ENCODE results near the gene NPHS1. TPM values are rescaled to one million over a fixed set of nuclear protein-coding genes. Genes with fewer than 3 reads are reported as not detected.

Gene NPHS1
- total RNA-seq, 3 donors from 2014 or later, result 0.09 TPM; not detected in 2

DNA sequence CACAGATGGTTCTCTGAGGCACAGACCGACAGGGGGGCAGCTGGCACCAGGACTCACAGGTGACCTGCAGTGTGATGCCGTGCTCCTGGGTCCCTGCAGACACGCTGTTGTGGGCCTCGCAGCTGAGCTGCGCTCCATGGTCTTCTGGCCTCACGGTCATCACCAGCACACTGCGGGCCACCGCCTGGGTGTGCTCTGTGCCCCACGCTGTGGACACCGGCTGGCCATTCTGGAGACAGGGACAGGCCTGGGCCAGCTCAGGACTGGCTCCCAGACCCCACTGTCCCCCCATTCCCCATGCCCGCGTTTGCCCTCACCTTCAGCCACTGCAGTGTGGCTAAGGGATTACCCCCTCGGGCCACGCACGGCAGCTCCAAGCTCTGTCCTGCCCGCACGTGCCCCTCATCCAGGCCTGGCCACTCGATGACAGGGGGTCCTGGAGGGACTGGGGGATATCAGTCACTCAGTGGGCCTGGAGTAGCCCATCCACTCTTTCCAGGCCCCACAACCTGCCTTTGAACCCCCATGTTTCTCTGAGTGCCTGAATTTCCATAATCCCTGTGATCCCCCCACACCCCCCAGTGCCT lies 3.3 kb downstream of the NPHS1 start:
- Histone ChIP-seq H3K4me1 (ENCODE audit: low read depth) (peaks cover 14% of the 10 kb centered on the region), H3K4me3 (no peak overlapping the region), H3K9me3 (no peaks in the 10 kb centered on the region), H3K36me3 (ENCODE audit: low read depth) (no peaks in the 10 kb centered on the region)
- intact Hi-C loops (cut with DNase I, micrococcal nuclease), result no loop called here
- ATAC-seq, result no peak
- DNase-seq, result no peak
- TF ChIP-seq, protein P1, sequence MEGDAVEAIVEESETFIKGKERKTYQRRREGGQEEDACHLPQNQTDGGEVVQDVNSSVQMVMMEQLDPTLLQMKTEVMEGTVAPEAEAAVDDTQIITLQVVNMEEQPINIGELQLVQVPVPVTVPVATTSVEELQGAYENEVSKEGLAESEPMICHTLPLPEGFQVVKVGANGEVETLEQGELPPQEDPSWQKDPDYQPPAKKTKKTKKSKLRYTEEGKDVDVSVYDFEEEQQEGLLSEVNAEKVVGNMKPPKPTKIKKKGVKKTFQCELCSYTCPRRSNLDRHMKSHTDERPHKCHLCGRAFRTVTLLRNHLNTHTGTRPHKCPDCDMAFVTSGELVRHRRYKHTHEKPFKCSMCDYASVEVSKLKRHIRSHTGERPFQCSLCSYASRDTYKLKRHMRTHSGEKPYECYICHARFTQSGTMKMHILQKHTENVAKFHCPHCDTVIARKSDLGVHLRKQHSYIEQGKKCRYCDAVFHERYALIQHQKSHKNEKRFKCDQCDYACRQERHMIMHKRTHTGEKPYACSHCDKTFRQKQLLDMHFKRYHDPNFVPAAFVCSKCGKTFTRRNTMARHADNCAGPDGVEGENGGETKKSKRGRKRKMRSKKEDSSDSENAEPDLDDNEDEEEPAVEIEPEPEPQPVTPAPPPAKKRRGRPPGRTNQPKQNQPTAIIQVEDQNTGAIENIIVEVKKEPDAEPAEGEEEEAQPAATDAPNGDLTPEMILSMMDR (IDR thresholded peaks at IDR 0.05), result no peak

DNA sequence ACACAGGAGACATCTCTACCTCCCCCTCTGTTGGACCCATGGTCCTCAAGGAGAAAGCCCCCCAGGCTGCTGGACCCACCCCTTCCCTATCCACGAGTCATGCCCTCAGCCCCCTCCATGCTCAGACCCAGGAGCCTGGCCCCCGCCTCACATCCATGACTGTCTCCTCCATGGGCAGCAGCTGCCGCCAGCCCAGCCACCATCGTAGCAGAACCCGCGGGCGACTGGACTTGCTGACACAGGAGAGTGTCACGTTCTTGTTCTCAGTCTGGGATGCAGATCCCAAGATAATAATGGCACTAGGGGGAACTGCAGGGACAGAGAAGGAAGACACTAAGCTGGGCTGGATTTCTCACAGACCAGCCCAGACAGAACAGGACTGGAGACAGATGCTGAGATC lies 3.8 kb downstream of the NPHS1 start:
- TF ChIP-seq, protein P1 (IDR thresholded peaks at IDR 0.05), result no peak
- Histone ChIP-seq H3K4me1 (ENCODE audit: low read depth) (peaks cover 14% of the 10 kb centered on the region), H3K9me3 (no peaks in the 10 kb centered on the region), H3K4me3 (no peak overlapping the region), H3K36me3 (ENCODE audit: low read depth) (no peaks in the 10 kb centered on the region)
- intact Hi-C loops (cut with DNase I, micrococcal nuclease), result no loop called here
- DNase-seq, result no peak
- no peak for ATAC-seq

DNA sequence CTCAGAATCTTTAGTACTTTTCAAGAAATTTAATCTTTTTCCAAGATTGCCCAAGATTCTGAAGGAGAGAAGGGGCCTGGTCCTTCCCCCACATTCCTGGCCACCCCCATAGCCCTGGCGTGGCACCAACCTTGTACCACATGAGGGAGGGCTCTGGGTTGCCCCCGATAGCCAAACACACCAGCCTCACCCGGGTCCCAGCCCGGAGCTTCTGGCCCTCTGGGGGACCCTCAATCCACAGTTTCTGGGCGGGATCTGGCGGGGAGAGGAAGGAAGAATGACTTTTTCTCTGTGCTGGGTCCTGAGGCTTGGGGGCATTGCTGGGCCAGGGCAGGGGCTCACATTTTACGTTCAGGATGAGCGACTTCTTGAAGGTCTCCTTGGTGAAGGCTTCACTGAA lies 4.4 kb downstream of the NPHS1 start:
- Histone ChIP-seq H3K4me3 (no peak overlapping the region), H3K36me3 (ENCODE audit: low read depth) (no peaks in the 10 kb centered on the region), H3K9me3 (no peaks in the 10 kb centered on the region), H3K4me1 (ENCODE audit: low read depth) (peaks cover 14% of the 10 kb centered on the region)
- TF ChIP-seq, protein P1 (IDR thresholded peaks at IDR 0.05), result no peak
- no peak for ATAC-seq
- DNase-seq, result no peak
- intact Hi-C loops (cut with DNase I, micrococcal nuclease), result no loop called here

DNA sequence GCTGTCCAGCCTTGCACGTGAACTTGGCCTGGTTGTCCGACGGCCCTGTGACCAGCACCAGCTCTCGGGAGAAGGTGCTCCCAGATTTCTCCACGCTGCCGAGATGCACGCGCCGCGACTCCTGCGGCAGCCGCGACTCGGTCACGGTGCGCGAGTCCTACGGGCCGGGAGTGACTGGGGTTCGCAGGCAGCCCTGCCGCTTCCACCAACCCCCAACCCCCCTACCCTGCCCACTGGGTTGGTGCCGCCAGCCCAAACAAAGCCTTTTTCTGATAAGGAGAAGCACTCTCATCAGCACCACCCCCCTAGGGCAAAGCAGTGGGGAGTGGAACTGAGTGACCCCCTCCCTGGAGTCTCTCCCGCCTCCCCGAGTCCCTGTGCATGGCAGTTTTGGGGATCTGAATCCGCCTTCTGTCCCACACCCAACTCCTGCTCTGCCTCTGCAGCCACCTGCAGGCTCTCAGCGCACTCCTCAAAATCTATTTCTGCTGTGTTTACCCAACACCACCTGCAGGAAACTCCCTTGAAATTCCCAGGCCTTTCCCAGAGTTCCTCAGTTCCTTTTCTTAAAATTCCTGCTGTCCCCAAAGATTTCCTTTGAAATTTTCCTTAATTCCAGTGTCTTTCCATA lies 6.2 kb downstream of the NPHS1 start:
- no peak overlapping the region for H3K4me3 ChIP-seq
- DNase-seq (peak in 1 of 3 donors; percentile 19), ATAC-seq (peak; percentile 67)

DNA sequence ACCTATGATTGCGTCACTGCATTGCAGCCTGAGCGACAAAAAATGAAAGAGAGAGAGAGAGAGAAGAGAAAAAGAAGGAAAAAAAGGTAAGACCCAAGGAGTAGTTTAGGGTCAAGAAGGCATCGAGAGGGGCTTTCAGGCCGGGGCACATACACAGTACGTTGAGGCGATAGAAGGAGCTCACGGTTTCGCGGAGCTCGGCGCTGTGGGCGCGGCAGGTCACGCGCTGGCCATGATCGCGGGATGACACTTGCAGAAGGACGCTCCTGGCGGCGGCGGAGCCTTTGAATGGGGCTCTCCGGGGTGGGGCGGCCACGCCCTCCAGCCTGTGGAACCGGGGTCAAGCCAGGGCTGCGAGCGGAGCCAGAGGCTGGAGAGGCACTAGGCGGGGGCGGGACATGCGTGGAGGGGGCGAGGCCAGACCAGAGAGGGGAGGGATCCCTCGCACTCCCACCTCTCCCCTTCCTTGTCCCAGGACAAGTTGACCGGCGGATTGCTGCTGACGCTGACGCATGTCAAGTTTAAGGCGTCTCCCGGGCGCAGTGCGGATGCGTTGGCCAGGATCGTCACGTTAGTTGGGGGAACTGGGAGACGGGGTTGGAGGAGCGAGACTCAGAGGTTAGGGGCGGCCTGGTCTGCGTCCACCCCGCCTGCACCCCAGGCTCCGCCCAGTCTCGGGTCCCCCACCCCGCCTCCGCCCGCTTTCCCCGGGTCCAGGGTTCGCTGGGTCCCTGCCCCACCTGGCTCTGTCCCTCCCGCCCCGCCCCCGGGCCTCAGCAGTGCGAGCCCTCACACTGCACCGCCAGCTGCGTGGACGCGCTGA lies 6.9 kb downstream of the NPHS1 start:
- ATAC-seq, result peak; percentile 69
- TF ChIP-seq, protein P1 (IDR thresholded peaks at IDR 0.05), result no peak
- intact Hi-C loops (cut with DNase I, micrococcal nuclease), result no loop called here
- Histone ChIP-seq H3K4me1 (ENCODE audit: low read depth) (peaks cover 14% of the 10 kb centered on the region), H3K9me3 (no peaks in the 10 kb centered on the region), H3K4me3 (no peak overlapping the region), H3K36me3 (ENCODE audit: low read depth) (no peaks in the 10 kb centered on the region)
- DNase-seq, result peak; percentile 54 to 72 (median 64)

More for the DNA sequence above, 6.2 kb downstream of the NPHS1 start:
- intact Hi-C loops (cut with DNase I, micrococcal nuclease), result no loop called here
- no peaks in the 10 kb centered on the region for H3K36me3 ChIP-seq (ENCODE audit: low read depth)
- TF ChIP-seq, protein P1 (IDR thresholded peaks at IDR 0.05), result no peak
- H3K9me3 ChIP-seq, result no peaks in the 10 kb centered on the region
- H3K4me1 ChIP-seq (ENCODE audit: low read depth), result peaks cover 14% of the 10 kb centered on the region

Measured in mucosa of descending colon (tissue), 3 donors.